HL-60 (cell line): ENCODE results near the gene NPHP1.

Source experiments
- CTCF ChIP-seq: IDR thresholded peaks from one replicate; pipeline ENCODE4 v1.5.1; 2011; ENCODE audit warnings: low read length, control low read depth, inconsistent platforms; ENCODE audit not compliant: insufficient read depth
- GABPA ChIP-seq: IDR thresholded peaks from 2 replicates; pipeline ENCODE4 v1.6.1; 2012; ENCODE audit warnings: low read depth

- TF ChIP-seq CTCF (no peak), GABPA (no peak)
Observed at GRCh38 chr2:110215091-110215490, 10.3 kb upstream of the NPHP1 start.
